HepG2 (cell line): ENCODE results near the gene DPP6. TPM values are rescaled to one million over a fixed set of nuclear protein-coding genes. Genes with fewer than 3 reads are reported as not detected.

Source experiments
- ATAC-seq: fragments of 200-7000 bp; cut with Tn5 transposase; 3 replicates; pipeline ENCODE4 v1.9.1; 2020; ENCODE audit warnings: mild to moderate bottlenecking, moderate library complexity
- BruUV-seq: library from RNA; stranded (reverse); fragments of 400-500 nt; replicated peaks from 2 replicates; lab custom pipeline; 2021; lab: Mats Ljungman, UMichigan
- CTCF ChIA-PET: fragments of 300-600 bp; formaldehyde crosslinking; extraction: SDS; loops from one replicate; lab custom pipeline; 2021; ENCODE audit warnings: low total read pairs, inconsistent platforms, low intra/inter-chr PET ratio; lab: Yijun Ruan, JAX
- POLR2A ChIA-PET: fragments of 350-600 bp; sonication (Branson Sonifier 250); formaldehyde crosslinking; loops from one replicate; lab custom pipeline; 2020; ENCODE audit warnings: antibody characterized with exemption, inconsistent platforms; lab: Yijun Ruan, JAX
- DNase-seq: peaks from one replicate; pipeline ENCODE4 v3.0.0-alpha.2; 2015; ENCODE audit warnings: low spot score
- FAIRE-seq: peaks from 3 replicates; lab custom pipeline; 2011; peaks lifted over from hg19 to GRCh38; lab: Jason Lieb, UNC
- H2AFZ ChIP-seq: one replicate; pipeline ENCODE4 v1.6.1; 2011; ENCODE audit warnings: low read length, inconsistent platforms
- H3K27ac ChIP-seq: fragments of 300-600 bp; 3 replicates; pipeline ENCODE4 v1.8.0; 2011; ENCODE audit warnings: mixed run types, mild to moderate bottlenecking, mixed read lengths, low read length, inconsistent platforms; ENCODE audit not compliant: insufficient read depth; ENCODE audit errors: extremely low read length
- H3K27me3 ChIP-seq, 2 experiments: fragments of 200-600 bp in 1 of 2; 2 replicates in 1 of 2; 3 replicates in 1 of 2; pipeline versions ENCODE4 v1.6.0 to v1.8.0; 2011; ENCODE audit warnings: low read length in 2 of 2, mild to moderate bottlenecking in 2 of 2, moderate library complexity in 2 of 2, inconsistent platforms in 1 of 2; ENCODE audit not compliant: insufficient read depth in 2 of 2, control insufficient read depth in 1 of 2
- H3K36me3 ChIP-seq, 2 experiments: fragments of 200-600 bp in 1 of 2; replicated peaks in 1 of 2; 2 replicates in 1 of 2; 3 replicates in 1 of 2; pipeline versions ENCODE4 v1.5.1 to v1.8.0; 2011; ENCODE audit warnings: low read length in 2 of 2, inconsistent platforms in 1 of 2; ENCODE audit not compliant: insufficient read depth in 2 of 2, control insufficient read depth in 1 of 2
- H3K4me1 ChIP-seq: 2 replicates; pipeline ENCODE4 v1.5.1; 2012; ENCODE audit warnings: low read length, inconsistent platforms; ENCODE audit not compliant: insufficient read depth
- H3K4me2 ChIP-seq: 2 replicates; pipeline ENCODE4 v1.6.0; 2011; ENCODE audit warnings: low read depth, low read length, inconsistent platforms
- H3K4me3 ChIP-seq, 3 experiments: fragments of 200-600 bp in 1 of 3; sonication (generic), shearing (Covaris generic) in 1 of 3; replicated peaks in 1 of 3; 2 replicates each; pipeline ENCODE4 v1.5.1; 2011 to 2016; ENCODE audit warnings: low read length in 3 of 3, inconsistent platforms in 2 of 3, low read depth in 2 of 3, mild to moderate bottlenecking in 2 of 3, control low read depth in 1 of 3, mixed read lengths in 1 of 3; ENCODE audit not compliant: insufficient read depth in 1 of 3
- H3K79me2 ChIP-seq: one replicate; pipeline ENCODE4 v1.6.1; 2011; ENCODE audit warnings: low read length, inconsistent platforms; ENCODE audit not compliant: insufficient read depth
- H3K9ac ChIP-seq: 2 replicates; pipeline ENCODE4 v1.6.0; 2011; ENCODE audit warnings: mild to moderate bottlenecking, low read depth, low read length, inconsistent platforms; ENCODE audit not compliant: insufficient read depth
- H3K9me3 ChIP-seq: 2 replicates; pipeline ENCODE4 v1.5.1; 2012; ENCODE audit warnings: mild to moderate bottlenecking, low read length
- H4K20me1 ChIP-seq: 2 replicates; pipeline ENCODE4 v1.6.0; 2011; ENCODE audit warnings: inconsistent platforms, mild to moderate bottlenecking, low read length, moderate library complexity; ENCODE audit not compliant: insufficient read depth
- CREB3 ChIP-seq: sonication (generic); formaldehyde crosslinking; IDR thresholded peaks from 2 replicates; pipeline ENCODE4 v1.5.0; 2020; ENCODE audit warnings: missing genetic modification reagents
- HOXA9 ChIP-seq: sonication (generic); formaldehyde crosslinking; IDR thresholded peaks from 2 replicates; pipeline ENCODE4 v1.8.1; 2022; ENCODE audit warnings: missing genetic modification reagents, mild to moderate bottlenecking, moderate library complexity, borderline replicate concordance
- USF2 ChIP-seq, 2 experiments: sonication (generic) in 1 of 2; formaldehyde crosslinking in 1 of 2; IDR thresholded peaks; 2 replicates each; pipeline versions ENCODE4 v1.5.1 to v1.6.1; 2011 to 2020; ENCODE audit warnings: borderline replicate concordance in 1 of 2, low read depth in 1 of 2, low read length in 1 of 2, mild to moderate bottlenecking in 1 of 2, missing genetic modification reagents in 1 of 2, moderate library complexity in 1 of 2
- YEATS4 ChIP-seq: sonication (generic); formaldehyde crosslinking; IDR thresholded peaks from 2 replicates; pipeline ENCODE4 v1.4.0; 2020; ENCODE audit warnings: missing genetic modification reagents, borderline replicate concordance
- ZBTB4 ChIP-seq: sonication (generic); formaldehyde crosslinking; IDR thresholded peaks from 2 replicates; pipeline ENCODE4 v1.4.0; 2020; ENCODE audit warnings: missing genetic modification reagents, mild to moderate bottlenecking, borderline replicate concordance
- ZNF382 ChIP-seq: sonication (generic); formaldehyde crosslinking; IDR thresholded peaks from 2 replicates; pipeline ENCODE4 v1.5.0; 2020; ENCODE audit warnings: missing genetic modification reagents, mild to moderate bottlenecking, borderline replicate concordance
- ZNF430 ChIP-seq: sonication (generic); formaldehyde crosslinking; IDR thresholded peaks from 2 replicates; pipeline ENCODE4 v1.9.0; 2021; ENCODE audit warnings: mild to moderate bottlenecking, missing genetic modification reagents
- WGBS: methylation state at CpG from one replicate; pipeline ENCODE4 v1.1.6; 2017; ENCODE audit warnings: low lambda C conversion rate; 5-methylcytosine and 5-hydroxymethylcytosine counted together
- in situ Hi-C: cut with HindIII; loops from 2 replicates; pipeline ENCODE4 v1.10.0; 2017; ENCODE audit warnings: low pct_unique_long_range_greater_than_20kb; ENCODE audit not compliant: extremely low pct_ligation_motif_present
- intact Hi-C: fragments of 100-400 bp; cut with micrococcal nuclease; formaldehyde crosslinking; loops from one replicate; pipeline ENCODE4 v1.10.0; 2022; ENCODE audit not compliant: unreplicated experiment
- polyA plus RNA-seq, 8 experiments: library from polyadenylated mRNA; depleted of rRNA in 3 of 8; stranded (reverse) in 7 of 8; unstranded in 1 of 8; fragments of >200 nt; fragmentation: Illumina TruSeq in 4 of 8; extraction: Trizol in 4 of 8; gene quantifications; 2 replicates each; pipeline versions ENCODE4 v1.2.1 to v1.2.3, GENCODE V29; 2011 to 2016; ENCODE audit warnings: low read depth in 4 of 8, missing spikeins in 1 of 8, mixed read lengths in 1 of 8; ENCODE audit not compliant: insufficient read depth in 1 of 8
- total RNA-seq, 5 experiments: library from RNA; depleted of rRNA; stranded (reverse); fragments of >200 nt; fragmentation: Illumina TruSeq; extraction: Trizol; gene quantifications; 2 replicates each; pipeline ENCODE4 v1.2.3, GENCODE V29; 2016; ENCODE audit warnings: low read depth in 1 of 5

DPP6 gene
- total and polyA plus RNA-seq, 2 of the 13 experiments (the other 11 are each of a cell fraction or from before 2014, with no cell fraction given): not detected

DNA sequence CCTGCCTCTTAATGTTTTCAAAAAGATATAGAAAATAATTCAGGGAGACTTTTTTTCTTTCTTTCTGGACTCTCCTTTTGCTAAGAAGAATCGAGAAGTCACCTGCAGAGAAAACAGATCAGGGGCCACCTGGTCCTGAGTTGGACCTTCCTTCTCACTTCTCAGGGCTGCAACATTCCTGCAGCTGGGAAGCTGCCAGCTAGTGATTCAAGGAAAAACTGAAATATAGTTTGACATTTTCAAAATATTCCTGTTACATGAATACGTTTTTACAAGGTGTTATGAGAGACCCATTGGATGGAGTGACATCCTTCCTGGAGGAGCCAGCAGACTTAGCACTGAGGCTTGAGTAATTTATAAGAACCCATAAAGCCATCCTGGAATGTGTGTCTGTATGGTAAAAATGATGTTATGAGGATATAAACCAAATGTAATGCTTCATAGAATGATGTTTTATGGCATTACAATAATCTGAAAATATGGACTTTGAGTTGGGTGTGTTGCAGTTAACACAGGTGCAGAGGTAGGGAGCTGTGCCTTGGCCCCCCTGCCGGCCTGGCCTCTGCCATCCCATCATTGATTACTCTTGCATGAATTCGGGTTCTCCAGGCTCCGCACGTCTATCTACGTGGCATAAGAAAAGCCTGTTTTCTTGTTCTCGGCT lies 801.0 kb downstream of the DPP6 start (continued):
- TF ChIP-seq ZBTB4 (CRISPR knock-in tag): no peak
- no peak for TF ChIP-seq ZNF382 (CRISPR knock-in tag)
- TF ChIP-seq, all 625 proteins: peak for 0

DNA sequence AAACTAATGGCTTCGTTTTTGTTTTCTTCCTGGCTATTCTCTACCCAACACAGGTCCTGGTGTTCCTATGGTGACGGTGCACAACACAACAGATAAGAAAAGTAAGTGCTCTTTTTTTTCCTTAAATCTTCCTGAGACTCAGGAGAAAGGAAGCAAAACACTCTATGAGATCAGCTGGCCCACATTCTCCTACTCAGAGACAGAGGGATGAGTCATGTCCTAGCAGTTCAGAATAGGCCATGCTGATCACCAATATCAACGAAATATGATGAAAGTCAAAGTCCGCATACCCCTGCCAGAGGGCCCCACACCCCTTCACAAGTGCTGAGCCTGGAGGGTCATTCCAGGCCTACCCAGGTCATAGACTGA lies 801.5 kb downstream of the DPP6 start:
- ATAC-seq (no peak), DNase-seq (no peak), FAIRE-seq (no peak)
- no peaks in the 10 kb centered on the region for H3K4me1 ChIP-seq
- H3K36me3 ChIP-seq: no peaks in the 10 kb centered on the region
- no peak overlapping the region for H3K4me2 ChIP-seq
- intact Hi-C loops (no loop called here), in situ Hi-C loops (no loop called here)
- H3K9ac ChIP-seq: no peak overlapping the region
- WGBS: 6% methylated on average over 3 of the region's 4 CpGs
- TF ChIP-seq HOXA9 (CRISPR knock-in tag) (no peak), CREB3 (CRISPR knock-in tag) (no peak), ZNF430 (no peak), USF2 (IDR thresholded peaks at IDR 0.05; ENCODE audit: low read depth, low read length) (no peak), USF2 (CRISPR knock-in tag; IDR thresholded peaks at IDR 0.05; ENCODE audit: borderline replicate concordance) (no peak), YEATS4 (CRISPR knock-in tag) (no peak)
- ChIA-PET CTCF (no interaction called here), POLR2A (no interaction called here)
- no TSS peak for BruUV-seq
- H2AFZ ChIP-seq: no peak overlapping the region
- no peaks in the 10 kb centered on the region for H3K79me2 ChIP-seq
- H3K27ac ChIP-seq: no peak overlapping the region
- H3K27me3 ChIP-seq: peaks cover 4 to 21% of the 10 kb centered on the region in 2 experiments; a peak in 2 of 5 replicates
- H4K20me1 ChIP-seq: no peaks in the 10 kb centered on the region
- H3K4me3 ChIP-seq: no peak overlapping the region
- H3K9me3 ChIP-seq: peaks cover 6% of the 10 kb centered on the region; the same call in 1 of the 2 replicates
